ENCODE measurements around the gene GOLGA6L1. TPM values are rescaled to one million over a fixed set of nuclear protein-coding genes. Genes with fewer than 3 reads are reported as not detected.

Gene GOLGA6L1
- total RNA-seq, 3 donors from 2014 or later: not detected

Other genes with a start within 250 kb of the GOLGA6L1 start
- 10 to 100 TPM in 2 of 3 donors, 1 to 10 TPM in 1; 8.8 to 17.9 (median 12.5) TPM for gene CYFIP1, start 156.5 kb downstream of the GOLGA6L1 start, total RNA-seq
- 10 to 100 TPM; 17.5 to 19.4 (median 17.6) TPM for gene TUBGCP5, start 97.3 kb downstream of the GOLGA6L1 start, total RNA-seq
- not detected for gene GOLGA6L26, start 197.4 kb upstream of the GOLGA6L1 start, total RNA-seq
- gene GOLGA8S, start 217.9 kb upstream of the GOLGA6L1 start, total RNA-seq: not detected

All from activated T-cell treated with anti-CD3 and anti-CD28 coated beads, Interleukin-2, amount 50 U/mL, for 4 hours (primary cell).